ENCODE results near the gene FA2H. TPM values are rescaled to one million over a fixed set of nuclear protein-coding genes. Genes with fewer than 3 reads are reported as not detected.

FA2H gene
- polyA plus RNA-seq, 4 donors, result 6.7 to 17.8 (median 10.6) TPM

GRCh38 chr16:74713325-74713724, 61.3 kb downstream of the FA2H start:
- no peak overlapping the region for H3K27ac ChIP-seq (ENCODE audit: low read depth in 1 of 3, low read length in 2 of 3)
- H3K4me1 ChIP-seq (ENCODE audit: control insufficient read depth in 3 of 3, insufficient read depth in 2 of 3, low read depth in 1 of 3, low read length in 2 of 3), result peaks cover 0 to 4% (median 0%) of the 10 kb centered on the region in 3 donors
- no peaks in the 10 kb centered on the region for H3K9me3 ChIP-seq (ENCODE audit: control insufficient read depth in 2 of 2, insufficient read depth in 1 of 2, low read depth in 1 of 2, low read length in 1 of 2)
- no peak for DNase-seq
- H3K27me3 ChIP-seq (ENCODE audit: control insufficient read depth in 3 of 3, insufficient read depth in 3 of 3, low read length in 3 of 3), result no peaks in the 10 kb centered on the region
- no peak overlapping the region for H3K4me3 ChIP-seq (ENCODE audit: low read depth in 1 of 3, low read length in 3 of 3)
- no peak for FAIRE-seq
- H3K36me3 ChIP-seq (ENCODE audit: control insufficient read depth in 3 of 3, insufficient read depth in 2 of 3, low read depth in 1 of 3, low read length in 3 of 3), result peaks cover 0 to 24% (median 0%) of the 10 kb centered on the region in 3 donors
- WGBS, 3 donors, result 76 to 82% (median 78%) methylated on average over 6 to 10 of the region's 10 CpGs

GRCh38 chr16:74711938-74712337, 62.7 kb downstream of the FA2H start:
- no peak for FAIRE-seq
- no peaks in the 10 kb centered on the region for H3K9me3 ChIP-seq (ENCODE audit: control insufficient read depth in 2 of 2, insufficient read depth in 1 of 2, low read depth in 1 of 2, low read length in 1 of 2)
- no peak overlapping the region for H3K4me3 ChIP-seq (ENCODE audit: low read depth in 1 of 3, low read length in 3 of 3)
- peaks cover 0 to 12% (median 0%) of the 10 kb centered on the region in 3 donors for H3K36me3 ChIP-seq (ENCODE audit: control insufficient read depth in 3 of 3, insufficient read depth in 2 of 3, low read depth in 1 of 3, low read length in 3 of 3)
- H3K4me1 ChIP-seq (ENCODE audit: control insufficient read depth in 3 of 3, insufficient read depth in 2 of 3, low read depth in 1 of 3, low read length in 2 of 3), result peaks cover 0 to 4% (median 0%) of the 10 kb centered on the region in 3 donors
- no peak for DNase-seq
- no peak overlapping the region for H3K27ac ChIP-seq (ENCODE audit: low read depth in 1 of 3, low read length in 2 of 3)
- peaks cover 0 to 4% (median 0%) of the 10 kb centered on the region in 3 donors for H3K27me3 ChIP-seq (ENCODE audit: control insufficient read depth in 3 of 3, insufficient read depth in 3 of 3, low read length in 3 of 3)
- 84 to 90% (median 90%) methylated on average over 12 of the region's 12 CpGs for WGBS, 3 donors

- Histone ChIP-seq H3K36me3 (ENCODE audit: control insufficient read depth in 3 of 3, insufficient read depth in 2 of 3, low read depth in 1 of 3, low read length in 3 of 3) (peaks cover 0 to 7% (median 0%) of the 10 kb centered on the region in 3 donors), H3K27ac (ENCODE audit: low read depth in 1 of 3, low read length in 2 of 3) (no peak overlapping the region), H3K9me3 (ENCODE audit: control insufficient read depth in 2 of 2, insufficient read depth in 1 of 2, low read depth in 1 of 2, low read length in 1 of 2) (no peaks in the 10 kb centered on the region), H3K27me3 (ENCODE audit: control insufficient read depth in 3 of 3, insufficient read depth in 3 of 3, low read length in 3 of 3) (peaks cover 0 to 4% (median 0%) of the 10 kb centered on the region in 3 donors), H3K4me1 (ENCODE audit: control insufficient read depth in 3 of 3, insufficient read depth in 2 of 3, low read depth in 1 of 3, low read length in 2 of 3) (peaks cover 0 to 4% (median 0%) of the 10 kb centered on the region in 3 donors), H3K4me3 (ENCODE audit: low read depth in 1 of 3, low read length in 3 of 3) (no peak overlapping the region)
- FAIRE-seq, result no peak
- WGBS, 3 donors, result 93 to 97% (median 95%) methylated on average over 8 of the region's 8 CpGs
- no peak for DNase-seq
Observed at GRCh38 chr16:74710401-74710800, 64.2 kb downstream of the FA2H start.

- no peak overlapping the region for H3K4me3 ChIP-seq (ENCODE audit: low read depth in 1 of 3, low read length in 3 of 3)
- no peak for FAIRE-seq
- peak; percentile 85 to 91 for DNase-seq
- H3K27me3 ChIP-seq (ENCODE audit: control insufficient read depth in 3 of 3, insufficient read depth in 3 of 3, low read length in 3 of 3), result peaks cover 0 to 4% (median 0%) of the 10 kb centered on the region in 3 donors
- no peaks in the 10 kb centered on the region for H3K9me3 ChIP-seq (ENCODE audit: control insufficient read depth in 2 of 2, insufficient read depth in 1 of 2, low read depth in 1 of 2, low read length in 1 of 2)
- H3K36me3 ChIP-seq (ENCODE audit: control insufficient read depth in 3 of 3, insufficient read depth in 2 of 3, low read depth in 1 of 3, low read length in 3 of 3), result peaks cover 0 to 7% (median 0%) of the 10 kb centered on the region in 3 donors
- H3K4me1 ChIP-seq (ENCODE audit: control insufficient read depth in 3 of 3, insufficient read depth in 2 of 3, low read depth in 1 of 3, low read length in 2 of 3), result peaks cover 0 to 4% (median 0%) of the 10 kb centered on the region in 3 donors
- no peak overlapping the region for H3K27ac ChIP-seq (ENCODE audit: low read depth in 1 of 3, low read length in 2 of 3)
- whole genome bisulfite sequencing, 3 donors, result 0 to 2% (median 1%) methylated on average over 6 of the region's 6 CpGs
Observed at GRCh38 chr16:74709441-74709877, 65.2 kb downstream of the FA2H start.

GRCh38 chr16:74700438-74701225, 74.0 kb downstream of the FA2H start, which contains the start of gene MLKL:
MLKL (minus strand) TSS chr16:74700862; CDS start chr16:74695757, 5,105 bp downstream.
- Histone ChIP-seq H3K27ac (ENCODE audit: low read depth in 1 of 3, low read length in 2 of 3) (peak within 1 kb of the TSS; percentile 25 to 94 (median 57)), H3K36me3 (ENCODE audit: control insufficient read depth in 3 of 3, insufficient read depth in 2 of 3, low read depth in 1 of 3, low read length in 3 of 3) (no peaks in the 10 kb centered on the region), H3K27me3 (ENCODE audit: control insufficient read depth in 3 of 3, insufficient read depth in 3 of 3, low read length in 3 of 3) (no peaks in the 10 kb centered on the region), H3K9me3 (ENCODE audit: control insufficient read depth in 2 of 2, insufficient read depth in 1 of 2, low read depth in 1 of 2, low read length in 1 of 2) (no peaks in the 10 kb centered on the region), H3K4me3 (ENCODE audit: low read depth in 1 of 3, low read length in 3 of 3) (peak within 1 kb of the TSS; percentile 68 to 74 (median 69)), H3K4me1 (ENCODE audit: control insufficient read depth in 3 of 3, insufficient read depth in 2 of 3, low read depth in 1 of 3, low read length in 2 of 3) (peaks cover 0 to 6% (median 5%) of the 10 kb centered on the region in 3 donors)
- DNase-seq (peak; percentile 71 to 76), FAIRE-seq (no peak)
- WGBS, 3 donors, result 0 to 2% (median 0%) methylated on average over 34 to 35 of the region's 35 CpGs

- Histone ChIP-seq H3K4me3 (ENCODE audit: low read depth in 1 of 3, low read length in 3 of 3) (peak overlapping the region; percentile 68 to 74 (median 69)), H3K27ac (ENCODE audit: low read depth in 1 of 3, low read length in 2 of 3) (peak overlapping the region; percentile 25 to 94 (median 57)), H3K36me3 (ENCODE audit: control insufficient read depth in 3 of 3, insufficient read depth in 2 of 3, low read depth in 1 of 3, low read length in 3 of 3) (peaks cover 0 to 4% (median 0%) of the 10 kb centered on the region in 3 donors), H3K27me3 (ENCODE audit: control insufficient read depth in 3 of 3, insufficient read depth in 3 of 3, low read length in 3 of 3) (no peaks in the 10 kb centered on the region), H3K9me3 (ENCODE audit: control insufficient read depth in 2 of 2, insufficient read depth in 1 of 2, low read depth in 1 of 2, low read length in 1 of 2) (no peaks in the 10 kb centered on the region), H3K4me1 (ENCODE audit: control insufficient read depth in 3 of 3, insufficient read depth in 2 of 3, low read depth in 1 of 3, low read length in 2 of 3) (peaks cover 0 to 6% (median 5%) of the 10 kb centered on the region in 3 donors)
- DNase-seq, result peak in 1 of 2 donors; percentile 52
- 2 to 3% (median 2%) methylated on average over 16 of the region's 16 CpGs for WGBS, 3 donors
- FAIRE-seq, result no peak
Observed at GRCh38 chr16:74700116-74700437, 74.5 kb downstream of the FA2H start.

GRCh38 chr16:74699666-74700065, 75.0 kb downstream of the FA2H start:
- Histone ChIP-seq H3K36me3 (ENCODE audit: control insufficient read depth in 3 of 3, insufficient read depth in 2 of 3, low read depth in 1 of 3, low read length in 3 of 3) (peaks cover 0 to 6% (median 0%) of the 10 kb centered on the region in 3 donors), H3K4me3 (ENCODE audit: low read depth in 1 of 3, low read length in 3 of 3) (peak overlapping the region in 2 of 3 donors; percentile 68 to 69), H3K27me3 (ENCODE audit: control insufficient read depth in 3 of 3, insufficient read depth in 3 of 3, low read length in 3 of 3) (no peaks in the 10 kb centered on the region), H3K27ac (ENCODE audit: low read depth in 1 of 3, low read length in 2 of 3) (peak overlapping the region in 1 of 3 donors; percentile 58), H3K9me3 (ENCODE audit: control insufficient read depth in 2 of 2, insufficient read depth in 1 of 2, low read depth in 1 of 2, low read length in 1 of 2) (no peaks in the 10 kb centered on the region), H3K4me1 (ENCODE audit: control insufficient read depth in 3 of 3, insufficient read depth in 2 of 3, low read depth in 1 of 3, low read length in 2 of 3) (peaks cover 0 to 6% (median 5%) of the 10 kb centered on the region in 3 donors)
- FAIRE-seq (no peak), DNase-seq (no peak)
- WGBS, 3 donors, result 52 to 64% (median 63%) methylated on average over 4 of the region's 4 CpGs

GRCh38 chr16:74698222-74698621, 76.4 kb downstream of the FA2H start:
- H3K36me3 ChIP-seq (ENCODE audit: control insufficient read depth in 3 of 3, insufficient read depth in 2 of 3, low read depth in 1 of 3, low read length in 3 of 3), result peaks cover 0 to 9% (median 0%) of the 10 kb centered on the region in 3 donors
- FAIRE-seq, result no peak
- peak; percentile 19 to 74 for DNase-seq
- WGBS, 3 donors, result 7 to 45% (median 16%) methylated on average over 4 of the region's 4 CpGs
- no peaks in the 10 kb centered on the region for H3K27me3 ChIP-seq (ENCODE audit: control insufficient read depth in 3 of 3, insufficient read depth in 3 of 3, low read length in 3 of 3)
- H3K4me1 ChIP-seq (ENCODE audit: control insufficient read depth in 3 of 3, insufficient read depth in 2 of 3, low read depth in 1 of 3, low read length in 2 of 3), result peaks cover 0 to 6% (median 5%) of the 10 kb centered on the region in 3 donors
- H3K9me3 ChIP-seq (ENCODE audit: control insufficient read depth in 2 of 2, insufficient read depth in 1 of 2, low read depth in 1 of 2, low read length in 1 of 2), result no peaks in the 10 kb centered on the region
- H3K27ac ChIP-seq (ENCODE audit: low read depth in 1 of 3, low read length in 2 of 3), result peak overlapping the region in 2 of 3 donors; percentile 64 to 69
- H3K4me3 ChIP-seq (ENCODE audit: low read depth in 1 of 3, low read length in 3 of 3), result peak overlapping the region in 1 of 3 donors; percentile 28

Measured in small intestine (tissue), 7 donors.